WI38 (cell line): ENCODE results near the gene MTCL1.

ENCODE experiments used
- H3K4me3 ChIP-seq: 2 replicates; pipeline ENCODE4 v1.5.1; 2011; ENCODE audit warnings: low read depth, mild to moderate bottlenecking, control low read depth, low read length
- TF ChIP-seq, protein P1 (sequence below): IDR thresholded peaks from 2 replicates; pipeline ENCODE4 v1.5.1; 2012; ENCODE audit warnings: low read depth, mild to moderate bottlenecking, control low read depth, low read length

The MTCL1 gene

DNA sequence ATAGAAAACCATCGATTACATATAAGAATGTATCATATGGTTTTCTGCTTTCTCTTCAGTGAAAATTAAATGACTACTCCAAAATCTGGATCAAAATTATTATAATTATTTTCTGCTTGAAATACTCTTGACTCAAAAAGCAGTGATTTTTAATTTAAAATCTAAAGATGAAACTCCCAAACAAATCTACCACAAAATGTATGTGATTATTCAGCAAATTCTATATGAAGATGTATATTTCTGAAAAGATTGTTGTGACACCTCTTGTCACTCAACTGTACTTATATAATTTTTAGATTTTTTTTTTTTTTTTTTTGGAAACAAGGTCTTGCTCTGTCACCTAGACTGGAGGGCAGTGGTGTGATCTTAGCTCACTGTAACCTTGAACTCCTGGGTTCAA, 98.6 kb downstream of the MTCL1 start:
- TF ChIP-seq, protein P1, sequence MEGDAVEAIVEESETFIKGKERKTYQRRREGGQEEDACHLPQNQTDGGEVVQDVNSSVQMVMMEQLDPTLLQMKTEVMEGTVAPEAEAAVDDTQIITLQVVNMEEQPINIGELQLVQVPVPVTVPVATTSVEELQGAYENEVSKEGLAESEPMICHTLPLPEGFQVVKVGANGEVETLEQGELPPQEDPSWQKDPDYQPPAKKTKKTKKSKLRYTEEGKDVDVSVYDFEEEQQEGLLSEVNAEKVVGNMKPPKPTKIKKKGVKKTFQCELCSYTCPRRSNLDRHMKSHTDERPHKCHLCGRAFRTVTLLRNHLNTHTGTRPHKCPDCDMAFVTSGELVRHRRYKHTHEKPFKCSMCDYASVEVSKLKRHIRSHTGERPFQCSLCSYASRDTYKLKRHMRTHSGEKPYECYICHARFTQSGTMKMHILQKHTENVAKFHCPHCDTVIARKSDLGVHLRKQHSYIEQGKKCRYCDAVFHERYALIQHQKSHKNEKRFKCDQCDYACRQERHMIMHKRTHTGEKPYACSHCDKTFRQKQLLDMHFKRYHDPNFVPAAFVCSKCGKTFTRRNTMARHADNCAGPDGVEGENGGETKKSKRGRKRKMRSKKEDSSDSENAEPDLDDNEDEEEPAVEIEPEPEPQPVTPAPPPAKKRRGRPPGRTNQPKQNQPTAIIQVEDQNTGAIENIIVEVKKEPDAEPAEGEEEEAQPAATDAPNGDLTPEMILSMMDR = no peak

DNA sequence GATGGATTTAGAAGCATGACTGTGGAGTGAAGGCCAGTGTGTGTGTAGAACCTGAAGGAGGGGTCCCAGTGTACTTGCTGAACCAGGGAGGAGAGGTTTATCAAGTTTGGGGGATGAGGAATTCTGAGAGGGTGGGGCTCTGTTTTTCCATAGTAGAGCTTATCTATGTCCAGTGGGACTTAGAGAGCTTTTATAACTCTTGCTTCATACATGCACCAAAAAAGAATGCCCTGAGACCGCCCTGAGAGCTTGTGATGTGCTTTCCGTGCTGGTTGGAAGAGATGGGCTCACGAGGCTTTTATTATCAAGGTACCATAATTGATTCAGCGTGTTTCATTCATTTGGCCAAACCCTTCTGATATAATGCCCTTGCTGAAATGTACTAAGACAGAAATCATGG, 100.2 kb downstream of the MTCL1 start:
- no peak overlapping the region for H3K4me3 ChIP-seq
- TF ChIP-seq, protein P1 = no peak

More for the DNA sequence above, 98.6 kb downstream of the MTCL1 start:
- no peak overlapping the region for H3K4me3 ChIP-seq

DNA sequence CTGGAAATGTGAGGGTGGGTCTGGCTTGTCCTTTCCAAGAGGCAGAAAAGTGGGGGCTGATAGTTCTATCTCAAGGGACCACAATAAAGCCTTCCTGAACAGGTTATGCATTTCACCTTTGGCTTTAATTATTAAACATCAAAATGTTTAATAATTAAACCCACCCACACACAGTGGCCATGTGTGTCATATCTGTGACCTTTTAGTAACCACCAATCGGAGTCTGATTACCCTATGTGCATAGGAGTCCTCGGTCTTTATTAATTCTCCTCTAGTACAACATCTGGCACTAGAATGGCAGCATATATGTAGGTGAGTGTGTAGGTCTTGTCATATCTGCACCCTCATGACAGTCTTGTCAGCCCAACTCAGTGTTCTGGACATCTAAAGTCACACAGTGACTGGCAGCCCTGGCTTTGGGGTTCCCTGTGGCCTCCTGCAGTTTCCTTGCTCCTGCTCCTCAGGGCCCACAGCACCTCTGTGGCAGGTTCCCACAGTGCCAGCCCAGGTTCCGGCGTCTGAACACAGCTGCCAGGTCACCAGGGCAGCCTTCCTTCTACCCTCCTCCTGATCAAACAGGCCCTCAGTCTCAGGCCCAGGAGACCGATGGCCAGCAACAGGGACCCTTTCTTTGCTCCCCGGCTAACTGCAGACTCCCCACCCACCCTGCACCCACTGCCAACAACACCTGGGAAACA, 100.9 kb downstream of the MTCL1 start:
- TF ChIP-seq, protein P1 = no peak
- H3K4me3 ChIP-seq = no peak overlapping the region

DNA sequence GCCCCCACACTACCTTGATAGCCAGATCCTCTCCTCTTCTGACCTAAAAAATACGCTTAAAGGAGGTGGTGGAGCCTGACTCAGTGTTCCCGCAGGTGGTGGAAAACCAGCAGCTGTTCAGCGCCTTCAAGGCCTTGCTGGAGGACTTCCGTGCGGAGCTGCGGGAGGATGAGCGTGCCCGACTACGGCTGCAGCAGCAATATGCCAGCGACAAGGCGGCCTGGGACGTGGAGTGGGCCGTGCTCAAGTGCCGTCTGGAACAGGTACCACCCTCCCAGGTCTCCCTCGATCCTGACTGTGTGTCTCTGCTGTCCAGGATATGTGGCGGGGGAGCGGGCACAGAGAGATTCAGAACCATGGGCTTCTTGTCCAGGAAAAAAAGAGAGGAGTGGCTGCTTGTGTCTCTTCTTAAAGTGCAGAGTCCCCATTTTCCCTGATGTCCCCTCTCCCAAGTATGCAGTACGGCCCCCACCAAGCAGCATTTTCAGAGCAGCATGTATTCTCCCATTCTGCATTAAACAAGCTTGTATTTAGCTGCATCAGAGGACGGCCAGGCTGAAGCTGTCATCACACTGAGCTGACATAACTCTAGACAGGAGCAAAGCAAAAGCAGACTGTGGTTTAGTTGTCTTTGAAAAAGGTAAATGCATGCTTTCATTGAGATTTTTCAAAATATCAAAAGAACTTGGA, 101.6 kb downstream of the MTCL1 start:
- TF ChIP-seq, protein P1 = no peak
- no peak overlapping the region for H3K4me3 ChIP-seq

DNA sequence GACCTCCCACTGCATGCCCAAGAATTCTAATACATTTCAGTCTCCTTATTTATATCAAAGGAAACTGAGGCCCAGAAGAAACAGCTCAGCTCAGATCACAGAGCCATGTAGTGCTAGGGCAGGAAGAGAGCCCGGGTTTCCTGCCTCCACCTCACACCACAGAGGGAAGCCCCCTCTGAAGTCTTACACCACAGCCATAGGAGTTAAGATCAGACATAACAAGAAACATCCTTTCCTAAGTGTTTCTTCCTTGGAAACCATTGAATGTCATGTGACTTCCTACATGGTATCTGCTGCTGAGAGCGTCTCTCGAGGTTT, 102.1 kb downstream of the MTCL1 start:
- TF ChIP-seq, protein P1 = no peak
- H3K4me3 ChIP-seq = no peak overlapping the region

DNA sequence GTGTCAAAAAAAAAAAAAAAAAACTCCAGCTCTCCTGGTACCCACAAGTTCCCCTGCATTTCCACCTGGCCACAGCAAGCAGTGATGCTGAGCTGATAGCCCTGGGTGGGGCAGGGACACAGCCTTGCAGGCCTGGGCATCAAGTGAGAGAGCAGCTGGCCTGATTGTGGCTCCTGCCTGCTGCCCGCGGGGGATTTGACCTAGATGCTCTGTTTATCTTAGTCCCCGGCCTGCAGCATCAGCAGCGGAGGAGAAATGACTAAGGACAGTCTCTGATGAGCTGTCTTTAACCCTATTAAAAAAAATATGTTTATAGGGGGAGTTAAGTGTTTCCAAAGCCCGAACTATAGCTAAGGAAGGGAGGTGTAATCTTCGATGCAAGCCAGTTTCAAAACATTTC, 102.6 kb downstream of the MTCL1 start:
- no peak overlapping the region for H3K4me3 ChIP-seq
- TF ChIP-seq, protein P1 = no peak

DNA sequence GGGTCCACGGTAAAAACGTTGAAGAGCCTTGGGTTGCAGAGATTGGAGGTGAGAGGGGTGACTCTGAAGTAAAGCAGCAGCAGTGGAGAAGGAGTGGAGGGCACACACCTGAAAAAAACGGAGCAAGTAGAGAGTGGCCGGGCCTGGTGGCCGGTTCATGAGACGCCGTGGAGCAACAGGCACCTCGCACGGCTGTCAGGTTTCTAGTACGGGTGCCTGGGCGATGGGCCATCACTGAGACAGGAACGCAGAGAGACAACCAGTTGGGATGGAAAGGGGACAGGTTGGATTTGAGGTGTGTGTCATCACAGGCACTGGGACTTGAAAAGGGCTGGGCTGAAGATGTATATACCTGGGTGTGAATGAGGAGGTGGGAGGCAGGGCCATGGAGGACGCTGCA, 104.2 kb downstream of the MTCL1 start:
- H3K4me3 ChIP-seq = no peak overlapping the region
- TF ChIP-seq, protein P1 = no peak
